Endothelial cell of umbilical vein (primary cell): ENCODE results near the gene OLA1. TPM values are rescaled to one million over a fixed set of nuclear protein-coding genes. Genes with fewer than 3 reads are reported as not detected.

Source experiments
- BruUV-seq: library from RNA; stranded (reverse); fragments of 400-500 nt; replicated peaks from 2 replicates; lab custom pipeline; 2021; lab: Mats Ljungman, UMichigan
- CTCF ChIA-PET: fragments of 300-600, 350-600 bp; sonication (Branson Sonifier 250); formaldehyde crosslinking; loops from one replicate; lab custom pipeline; 2021; ENCODE audit warnings: antibody characterized with exemption, inconsistent platforms; lab: Charles Lee
- POLR2A ChIA-PET: fragments of 300-600, 350-600 bp; sonication (Branson Sonifier 250); formaldehyde crosslinking; loops from one replicate; lab custom pipeline; 2021; ENCODE audit warnings: antibody characterized with exemption, inconsistent platforms; lab: Charles Lee
- DNase-seq: peaks from one replicate; pipeline ENCODE4 v3.0.0-alpha.2; 2011; ENCODE audit warnings: low read depth, low spot score
- FAIRE-seq: peaks from 2 replicates; lab custom pipeline; 2011; peaks lifted over from hg19 to GRCh38; lab: Jason Lieb, UNC
- H2AFZ ChIP-seq: 2 replicates; pipeline ENCODE4 v1.6.0; 2012; ENCODE audit warnings: low read depth, low read length, control low read depth, inconsistent platforms
- H3K27ac ChIP-seq: 2 replicates; pipeline ENCODE4 v1.5.1; 2011; ENCODE audit warnings: low read depth, mild to moderate bottlenecking, control low read depth, low read length, moderate library complexity; ENCODE audit not compliant: insufficient read depth
- H3K27me3 ChIP-seq, 2 experiments: 2 replicates each; pipeline versions ENCODE4 v1.6.0 to v1.6.1; 2011; ENCODE audit warnings: low read length in 2 of 2, mixed read lengths in 1 of 2; ENCODE audit not compliant: control insufficient read depth in 2 of 2, insufficient read depth in 2 of 2
- H3K36me3 ChIP-seq, 2 experiments: 2 replicates in 1 of 2; 3 replicates in 1 of 2; pipeline ENCODE4 v1.5.1; 2011; ENCODE audit warnings: low read length in 2 of 2, mild to moderate bottlenecking in 1 of 2, moderate library complexity in 1 of 2; ENCODE audit not compliant: control insufficient read depth in 2 of 2, insufficient read depth in 2 of 2; ENCODE audit errors: extremely low read depth in 1 of 2
- H3K4me1 ChIP-seq: 3 replicates; pipeline ENCODE4 v1.5.1; 2011; ENCODE audit warnings: mild to moderate bottlenecking, low read length; ENCODE audit not compliant: control insufficient read depth, insufficient read depth; ENCODE audit errors: extremely low read depth
- H3K4me2 ChIP-seq: 2 replicates; pipeline ENCODE4 v1.6.1; 2011; ENCODE audit warnings: low read length, control low read depth, mixed read lengths; ENCODE audit not compliant: insufficient read depth
- H3K4me3 ChIP-seq, 3 experiments: fragments of 200-600 bp in 1 of 3; sonication (generic), shearing (Covaris generic) in 1 of 3; replicated peaks in 1 of 3; 2 replicates each; pipeline ENCODE4 v1.5.1; 2011 to 2016; ENCODE audit warnings: control low read depth in 3 of 3, low read length in 3 of 3, mild to moderate bottlenecking in 2 of 3, inconsistent platforms in 1 of 3, low read depth in 1 of 3, moderate library complexity in 1 of 3; ENCODE audit not compliant: insufficient read depth in 1 of 3
- H3K79me2 ChIP-seq: 2 replicates; pipeline ENCODE4 v1.6.0; 2012; ENCODE audit warnings: low read length, inconsistent platforms; ENCODE audit not compliant: control insufficient read depth, insufficient read depth
- H3K9ac ChIP-seq: replicated peaks from 2 replicates; pipeline ENCODE3; 2011; ENCODE audit warnings: low read length, control low read depth; ENCODE audit not compliant: insufficient read depth; ENCODE audit errors: extremely low read depth
- H3K9me1 ChIP-seq: replicated peaks from 3 replicates; pipeline ENCODE4 v1.6.0; 2011; ENCODE audit warnings: mild to moderate bottlenecking, low read length; ENCODE audit not compliant: control insufficient read depth, insufficient read depth; ENCODE audit errors: extremely low read depth
- H3K9me3 ChIP-seq: replicated peaks from 2 replicates; pipeline ENCODE4 v1.5.1; 2012; ENCODE audit warnings: low read length, inconsistent platforms; ENCODE audit not compliant: control insufficient read depth, insufficient read depth
- H4K20me1 ChIP-seq: replicated peaks from 2 replicates; pipeline ENCODE3; 2011; ENCODE audit warnings: mild to moderate bottlenecking, low read length; ENCODE audit not compliant: control insufficient read depth, insufficient read depth; ENCODE audit errors: extremely low read depth
- EZH2 ChIP-seq: IDR thresholded peaks from 2 replicates; pipeline ENCODE4 v1.6.1; 2012; ENCODE audit warnings: borderline replicate concordance, low read depth, mild to moderate bottlenecking, moderate library complexity, low read length, inconsistent platforms; ENCODE audit not compliant: severe bottlenecking
- FOS ChIP-seq: IDR thresholded peaks from 2 replicates; pipeline ENCODE4 v1.6.1; 2011; ENCODE audit warnings: mild to moderate bottlenecking, low read length, moderate library complexity, borderline replicate concordance; ENCODE audit not compliant: insufficient read depth
- GATA2 ChIP-seq: IDR thresholded peaks from 2 replicates; pipeline ENCODE4 v1.7.0; 2011; ENCODE audit warnings: low read depth, mild to moderate bottlenecking, moderate library complexity, mixed read lengths, low read length; ENCODE audit not compliant: insufficient read length, insufficient read depth
- JUN ChIP-seq: IDR thresholded peaks from 2 replicates; pipeline ENCODE4 v1.6.1; 2011; ENCODE audit warnings: borderline replicate concordance, low read depth; ENCODE audit not compliant: insufficient read length, insufficient read depth
- MYC ChIP-seq: IDR thresholded peaks from one replicate; pipeline ENCODE4 v1.6.1; 2011; ENCODE audit warnings: mild to moderate bottlenecking, low read depth, low read length
- POLR2A ChIP-seq: IDR thresholded peaks from 2 replicates; pipeline ENCODE4 v1.6.1; 2012; ENCODE audit warnings: low read depth, mild to moderate bottlenecking, control low read depth, low read length
- POLR2AphosphoS5 ChIP-seq: IDR thresholded peaks from 2 replicates; pipeline ENCODE4 v1.6.1; 2012; ENCODE audit warnings: low read depth, mild to moderate bottlenecking, control low read depth, low read length, moderate library complexity; ENCODE audit not compliant: insufficient read depth
- dilution Hi-C: fragments of 300-500 bp; cut with MboI; formaldehyde crosslinking; loops from one replicate; pipeline ENCODE4 v1.15.0; 2019; ENCODE audit warnings: low sequenced_read_pairs; ENCODE audit not compliant: extremely low pct_ligation_motif_present
- intact Hi-C: fragments of 100-400 bp; cut with micrococcal nuclease; formaldehyde crosslinking; loops from one replicate; pipeline ENCODE4 v1.10.0; 2022
- polyA plus RNA-seq, 4 experiments: library from polyadenylated mRNA; depleted of rRNA in 3 of 4; stranded (reverse) in 3 of 4; unstranded in 1 of 4; fragments of >200 nt; gene quantifications; 2 replicates each; pipeline versions ENCODE4 v1.2.1 to v1.2.3, GENCODE V29; 2011 to 2012; ENCODE audit warnings: missing spikeins in 1 of 4
- total RNA-seq: library from RNA; stranded (reverse); gene quantifications from 2 replicates; pipeline ENCODE4 v1.2.3, GENCODE V29; 2021
- TF ChIP-seq, protein P1 (sequence below), 2 donors: IDR thresholded peaks; 1 replicate in 1 of 2; 2 replicates in 1 of 2; pipeline ENCODE4 v1.5.1; 2011; ENCODE audit warnings: low read length in 2 of 2, mild to moderate bottlenecking in 2 of 2, moderate library complexity in 2 of 2, control low read depth in 1 of 2, inconsistent platforms in 1 of 2, low read depth in 1 of 2; ENCODE audit not compliant: insufficient read depth in 1 of 2; ENCODE audit errors: extremely low read depth in 1 of 2
- TF ChIP-seq, protein P2 (sequence below): IDR thresholded peaks from 2 replicates; pipeline ENCODE4 v1.6.1; 2011; ENCODE audit not compliant: insufficient read depth, insufficient read length

Gene OLA1
- total and polyA plus RNA-seq, 2 donors (not counting 3 experiments of a cell fraction or from before 2014, with no cell fraction given) = 30.6 to 93.9 TPM

DNA sequence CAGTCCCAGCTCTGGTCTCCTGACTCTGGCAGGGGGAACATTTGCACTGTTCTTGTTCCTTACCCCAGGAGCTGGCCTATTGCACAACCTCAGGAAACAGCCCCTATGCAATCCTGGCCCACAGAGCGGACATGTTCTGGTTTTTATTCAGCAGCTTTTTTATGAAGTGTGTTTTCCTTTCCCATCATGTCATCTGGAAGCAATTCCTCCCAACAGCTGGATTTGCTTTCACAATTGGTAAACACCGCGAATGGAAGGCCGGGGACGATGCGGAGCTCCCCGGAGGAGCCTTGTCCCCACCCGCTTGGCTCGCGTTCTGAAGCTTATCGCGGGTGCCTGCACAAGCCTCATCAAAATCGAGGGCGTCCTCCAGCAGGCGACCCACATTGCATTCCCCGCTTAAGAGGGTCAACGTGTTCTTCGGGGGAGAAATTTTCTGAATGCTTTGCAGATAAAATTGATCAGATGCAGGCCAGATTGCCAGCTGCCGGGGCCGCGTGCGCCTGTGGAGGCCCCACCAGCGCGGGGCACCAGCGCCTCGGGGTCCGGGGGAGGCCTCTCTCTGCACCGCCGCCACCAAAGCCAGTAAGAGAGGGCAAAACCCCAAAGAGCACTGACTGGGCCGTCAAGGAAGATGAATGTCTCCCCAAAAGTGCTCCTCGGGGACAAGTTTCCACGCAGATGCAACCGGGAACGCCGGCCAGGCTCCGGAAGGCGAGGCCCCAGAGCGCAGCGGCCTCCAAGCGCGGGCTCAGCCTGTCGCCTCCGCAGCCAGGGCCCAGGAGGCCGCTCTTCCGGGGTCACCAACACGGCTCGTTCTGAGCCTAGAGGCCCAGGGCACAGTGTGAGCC is 222.8 kb downstream of the OLA1 start:
- H3K4me1 ChIP-seq = no peaks in the 10 kb centered on the region
- no peaks in the 10 kb centered on the region for H3K36me3 ChIP-seq
- no peak for FAIRE-seq
- no peak for DNase-seq
- H3K9me1 ChIP-seq = no peaks in the 10 kb centered on the region
- ChIA-PET CTCF (interaction anchor here (0.6 to 1.4 kb wide), 2 partner anchors 18 to 623 kb away, joined by 3 to 4 read pairs; no protein-coding TSS in a partner anchor), POLR2A (no interaction called here)
- intact Hi-C loops (no loop called here), dilution Hi-C loops (no loop called here)
- H3K27me3 ChIP-seq = no peaks in the 10 kb centered on the region
- no peaks in the 10 kb centered on the region for H3K79me2 ChIP-seq
- TF ChIP-seq MYC (no peak), POLR2AphosphoS5 (no peak), JUN (no peak), POLR2A (no peak), FOS (no peak), EZH2 (no peak), GATA2 (no peak)
- TF ChIP-seq, protein P1, sequence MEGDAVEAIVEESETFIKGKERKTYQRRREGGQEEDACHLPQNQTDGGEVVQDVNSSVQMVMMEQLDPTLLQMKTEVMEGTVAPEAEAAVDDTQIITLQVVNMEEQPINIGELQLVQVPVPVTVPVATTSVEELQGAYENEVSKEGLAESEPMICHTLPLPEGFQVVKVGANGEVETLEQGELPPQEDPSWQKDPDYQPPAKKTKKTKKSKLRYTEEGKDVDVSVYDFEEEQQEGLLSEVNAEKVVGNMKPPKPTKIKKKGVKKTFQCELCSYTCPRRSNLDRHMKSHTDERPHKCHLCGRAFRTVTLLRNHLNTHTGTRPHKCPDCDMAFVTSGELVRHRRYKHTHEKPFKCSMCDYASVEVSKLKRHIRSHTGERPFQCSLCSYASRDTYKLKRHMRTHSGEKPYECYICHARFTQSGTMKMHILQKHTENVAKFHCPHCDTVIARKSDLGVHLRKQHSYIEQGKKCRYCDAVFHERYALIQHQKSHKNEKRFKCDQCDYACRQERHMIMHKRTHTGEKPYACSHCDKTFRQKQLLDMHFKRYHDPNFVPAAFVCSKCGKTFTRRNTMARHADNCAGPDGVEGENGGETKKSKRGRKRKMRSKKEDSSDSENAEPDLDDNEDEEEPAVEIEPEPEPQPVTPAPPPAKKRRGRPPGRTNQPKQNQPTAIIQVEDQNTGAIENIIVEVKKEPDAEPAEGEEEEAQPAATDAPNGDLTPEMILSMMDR (IDR thresholded peaks at IDR 0.05; ENCODE audit: extremely low read depth in 1 of 2, insufficient read depth in 1 of 2, low read depth in 1 of 2, low read length in 2 of 2) = no peak
- TF ChIP-seq, protein P2, sequence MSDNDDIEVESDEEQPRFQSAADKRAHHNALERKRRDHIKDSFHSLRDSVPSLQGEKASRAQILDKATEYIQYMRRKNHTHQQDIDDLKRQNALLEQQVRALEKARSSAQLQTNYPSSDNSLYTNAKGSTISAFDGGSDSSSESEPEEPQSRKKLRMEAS = no peak
- no peaks in the 10 kb centered on the region for H3K9me3 ChIP-seq
- no peaks in the 10 kb centered on the region for H4K20me1 ChIP-seq
- no peak overlapping the region for H3K27ac ChIP-seq
- no peak overlapping the region for H3K9ac ChIP-seq
- H3K4me3 ChIP-seq = no peak overlapping the region
- no TSS peak for BruUV-seq
- H2AFZ ChIP-seq = no peak overlapping the region
- H3K4me2 ChIP-seq = no peak overlapping the region
